ENCODE data around the gene CABCOCO1. TPM values are rescaled to one million over a fixed set of nuclear protein-coding genes. Genes with fewer than 3 reads are reported as not detected.

The CABCOCO1 gene
- total RNA-seq, 1 donor = 6.2 TPM

- TF ChIP-seq CTCF (IDR thresholded peaks at IDR 0.05; ENCODE audit: insufficient read depth, low read length) = no peak
- no peak for DNase-seq (ENCODE audit: low read depth)
- no peak overlapping the region for H3K4me3 ChIP-seq (ENCODE audit: low read depth, low read length)
Measured at GRCh38 chr10:61621605-61622051, 41.1 kb upstream of the CABCOCO1 start.

- DNase-seq (ENCODE audit: low read depth) = no peak
- TF ChIP-seq CTCF (IDR thresholded peaks at IDR 0.05; ENCODE audit: insufficient read depth, low read length) = no peak
- H3K4me3 ChIP-seq (ENCODE audit: low read depth, low read length) = no peak overlapping the region
Measured at GRCh38 chr10:61623161-61623560, 39.6 kb upstream of the CABCOCO1 start.

GRCh38 chr10:61626209-61626608 is 36.5 kb upstream of the CABCOCO1 start:
- TF ChIP-seq CTCF (IDR thresholded peaks at IDR 0.05; ENCODE audit: insufficient read depth, low read length) = no peak
- DNase-seq (ENCODE audit: low read depth) = no peak
- H3K4me3 ChIP-seq (ENCODE audit: low read depth, low read length) = no peak overlapping the region

- no peak overlapping the region for H3K4me3 ChIP-seq (ENCODE audit: low read depth, low read length)
- no peak for DNase-seq (ENCODE audit: low read depth)
- no peak for TF ChIP-seq CTCF (IDR thresholded peaks at IDR 0.05; ENCODE audit: insufficient read depth, low read length)
Measured at GRCh38 chr10:61627266-61627665, 35.5 kb upstream of the CABCOCO1 start.

GRCh38 chr10:61628151-61628874 is 34.4 kb upstream of the CABCOCO1 start:
- no peak for TF ChIP-seq CTCF (IDR thresholded peaks at IDR 0.05; ENCODE audit: insufficient read depth, low read length)
- peak; percentile 76 for DNase-seq (ENCODE audit: low read depth)
- no peak overlapping the region for H3K4me3 ChIP-seq (ENCODE audit: low read depth, low read length)

- no peak for TF ChIP-seq CTCF (IDR thresholded peaks at IDR 0.05; ENCODE audit: insufficient read depth, low read length)
- H3K4me3 ChIP-seq (ENCODE audit: low read depth, low read length) = no peak overlapping the region
- peak; percentile 92 for DNase-seq (ENCODE audit: low read depth)
Measured at GRCh38 chr10:61628875-61629513, 33.7 kb upstream of the CABCOCO1 start.
